ENCODE measurements around the gene DLK2.
"Not testable (repeated sequence)": the region's sequence is repeated elsewhere in the genome, so short reads cannot be mapped to it uniquely, and the experiment has no call there.

DLK2 gene

DNA sequence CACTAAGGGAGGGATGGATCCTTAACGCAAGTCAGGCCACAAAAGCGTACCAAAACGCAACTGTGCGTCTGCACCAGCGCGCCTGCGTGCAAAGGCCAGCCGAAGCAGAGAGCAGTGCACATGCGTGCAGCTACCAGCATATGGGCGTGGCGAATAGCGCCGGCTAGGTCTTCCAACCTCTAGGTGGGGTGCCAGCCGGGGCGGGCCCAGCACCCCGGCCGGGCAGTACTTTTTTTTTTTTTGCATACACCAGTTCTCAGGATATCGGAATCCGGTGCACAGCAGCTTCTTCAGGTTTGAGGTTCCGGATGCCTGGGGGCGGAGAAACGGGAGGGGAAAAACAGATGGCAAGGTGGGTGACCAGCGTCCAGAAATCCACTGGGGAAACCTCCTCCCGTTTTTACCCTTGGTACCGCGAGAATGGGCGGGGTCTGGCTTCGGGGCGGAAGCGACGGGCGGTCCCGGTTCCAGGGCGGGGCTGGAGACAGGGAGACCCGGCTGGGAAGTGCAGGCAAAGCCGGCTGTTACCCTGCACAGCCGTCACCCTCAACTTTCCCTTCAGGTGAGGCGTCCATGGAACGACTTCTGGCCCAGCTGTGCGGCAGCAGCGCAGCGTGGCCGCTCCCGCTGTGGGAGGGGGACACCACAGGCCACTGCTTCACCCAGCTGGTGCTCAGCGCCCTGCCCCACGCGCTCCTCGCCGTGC lies 27.8 kb downstream of the DLK2 start, which contains the start of gene ABCC10:
ABCC10 (plus strand) TSS at position 136 of the 706 bp plus-strand sequence; CDS start at position 574, 438 bp downstream.
- Mint-ChIP-seq H3K27ac (peak within 1 kb of the TSS; percentile 97), H3K27me3 (no peaks in the 10 kb centered on the region), H3K36me3 (peaks cover 2% of the 10 kb centered on the region), H3K4me3 (peak within 1 kb of the TSS; percentile 97), H3K4me1 (peaks cover 24% of the 10 kb centered on the region), H3K9me3 (no peaks in the 10 kb centered on the region)

DNA sequence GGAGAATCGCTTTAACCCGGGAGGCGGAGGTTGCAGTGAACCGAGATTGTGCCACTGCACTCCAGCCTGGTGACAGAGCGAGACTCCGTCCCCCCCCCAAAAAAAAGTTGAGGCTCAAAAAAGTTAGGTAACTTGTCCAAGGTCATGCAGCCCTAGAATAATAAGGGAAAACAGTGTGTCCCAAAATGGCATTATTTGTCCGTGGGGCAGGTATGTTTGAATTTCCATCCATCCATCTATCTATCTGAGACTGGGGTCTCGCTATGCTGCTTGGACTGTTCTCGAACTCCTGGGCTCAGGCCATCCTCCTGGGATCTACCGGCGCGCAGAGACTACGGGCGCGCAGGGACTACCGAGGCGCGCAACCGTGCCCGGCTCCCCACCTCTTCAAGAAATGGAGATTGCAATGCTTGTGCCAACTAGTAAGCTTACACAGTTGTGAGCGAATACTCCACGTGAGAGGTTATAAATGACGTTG lies 28.4 kb downstream of the DLK2 start:
- Mint-ChIP-seq H3K4me1 (peaks cover 22% of the 10 kb centered on the region), H3K27ac (peak overlapping the region; percentile 97), H3K36me3 (no peaks in the 10 kb centered on the region), H3K9me3 (no peaks in the 10 kb centered on the region), H3K27me3 (no peaks in the 10 kb centered on the region), H3K4me3 (peak overlapping the region; percentile 97)

DNA sequence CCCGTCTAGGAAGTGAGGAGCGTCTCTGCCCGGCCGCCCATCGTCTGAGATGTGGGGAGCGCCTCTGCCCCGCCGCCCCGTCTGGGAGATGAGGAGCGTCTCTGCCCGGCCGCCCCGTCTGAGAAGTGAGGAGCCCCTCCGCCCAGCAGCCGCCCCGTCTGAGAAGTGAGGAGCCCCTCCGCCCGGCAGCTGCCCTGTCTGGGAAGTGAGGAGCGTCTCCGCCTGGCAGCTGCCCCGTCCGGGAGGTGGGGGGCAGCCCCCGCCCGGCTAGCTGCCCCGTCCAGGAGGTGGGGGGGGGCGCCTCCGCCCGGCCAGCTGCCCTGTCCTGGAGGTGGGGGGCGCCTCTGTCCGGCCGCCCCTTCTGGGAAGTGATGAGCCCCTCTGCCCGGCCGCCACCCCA lies 30.3 kb downstream of the DLK2 start:
- not testable (repeated sequence) for H3K4me3 Mint-ChIP-seq, H3K36me3 Mint-ChIP-seq, H3K27ac Mint-ChIP-seq, H3K27me3 Mint-ChIP-seq, H3K9me3 Mint-ChIP-seq
- H3K4me1 Mint-ChIP-seq, result peaks cover 17% of the 10 kb centered on the region

DNA sequence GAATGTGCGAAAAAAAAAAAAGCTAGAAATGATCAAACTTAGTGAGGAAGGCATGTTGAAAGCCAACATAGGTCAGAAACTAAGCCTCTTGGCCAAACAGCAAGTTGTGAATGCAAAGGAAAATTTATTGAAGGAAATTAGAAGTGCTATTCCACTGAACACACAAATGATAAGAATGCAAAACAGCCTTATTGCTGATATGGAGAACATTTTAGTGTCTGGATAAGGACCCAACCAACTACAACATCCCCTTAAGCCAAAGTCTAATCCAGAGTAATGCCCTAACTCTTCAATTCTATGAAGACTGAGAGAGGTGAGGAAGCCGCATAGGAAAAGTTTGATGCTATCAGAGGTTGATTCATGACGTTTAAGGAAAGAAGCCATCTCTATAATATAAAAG lies 33.5 kb downstream of the DLK2 start:
- Mint-ChIP-seq H3K4me1 (no peaks in the 10 kb centered on the region), H3K36me3 (no peaks in the 10 kb centered on the region), H3K27ac (no peak overlapping the region), H3K4me3 (no peak overlapping the region), H3K9me3 (no peaks in the 10 kb centered on the region), H3K27me3 (no peaks in the 10 kb centered on the region)

DNA sequence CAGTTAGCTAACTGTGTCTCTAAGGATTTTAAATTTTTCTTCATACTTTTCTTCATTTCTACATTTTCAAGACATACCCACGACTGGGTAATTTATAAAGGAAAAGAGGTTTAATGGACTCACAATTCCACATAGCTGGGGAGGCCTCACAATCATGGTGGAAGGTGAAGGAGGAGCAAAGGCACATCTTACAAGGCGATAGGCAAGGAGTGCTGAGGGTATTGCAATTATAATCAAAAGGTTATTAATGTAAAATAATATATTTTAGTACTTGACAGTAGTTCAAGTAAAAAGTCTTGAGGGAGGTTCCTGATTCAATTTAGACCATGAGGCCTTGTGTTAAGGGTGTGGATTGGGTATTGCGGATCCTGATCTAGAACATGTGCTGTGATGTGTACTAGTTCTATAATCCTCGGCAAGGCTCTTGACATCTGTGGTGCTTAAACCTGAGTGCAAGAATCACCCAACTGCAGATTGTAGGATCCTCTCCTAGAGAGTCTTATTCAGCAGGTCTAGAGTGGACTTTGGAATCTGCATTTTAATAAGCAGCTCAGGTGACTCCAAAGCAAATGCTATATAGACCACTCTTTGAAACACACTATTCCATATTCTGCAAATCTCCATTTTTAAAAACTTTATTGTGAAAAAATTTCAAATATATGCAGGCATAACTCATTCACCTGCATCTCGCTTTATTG lies 35.2 kb downstream of the DLK2 start:
- Mint-ChIP-seq H3K27ac (peak overlapping the region; percentile 43), H3K4me3 (no peak overlapping the region), H3K27me3 (no peaks in the 10 kb centered on the region), H3K4me1 (no peaks in the 10 kb centered on the region), H3K36me3 (no peaks in the 10 kb centered on the region), H3K9me3 (no peaks in the 10 kb centered on the region)

DNA sequence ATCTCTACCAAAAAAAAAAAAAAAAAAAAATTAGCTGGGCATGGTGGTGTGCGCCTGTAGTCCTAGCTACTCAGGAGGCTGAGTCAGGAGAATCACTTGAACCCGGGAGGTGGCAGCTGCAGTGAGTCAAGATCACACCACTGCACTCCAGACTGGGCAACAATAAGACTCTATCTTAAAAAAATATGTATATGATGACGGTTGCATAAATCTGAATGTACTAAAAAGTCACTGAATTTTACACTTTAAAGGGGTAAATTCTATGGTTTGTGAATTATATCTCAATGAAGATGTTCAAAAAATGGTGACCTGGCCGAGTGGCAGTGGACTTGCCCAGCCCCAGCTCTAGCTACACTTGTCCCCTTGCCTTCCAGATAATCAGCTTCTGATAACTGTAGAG lies 38.4 kb downstream of the DLK2 start:
- no peaks in the 10 kb centered on the region for H3K27me3 Mint-ChIP-seq
- no peak overlapping the region for H3K4me3 Mint-ChIP-seq
- H3K9me3 Mint-ChIP-seq, result no peaks in the 10 kb centered on the region
- H3K27ac Mint-ChIP-seq, result no peak overlapping the region
- H3K4me1 Mint-ChIP-seq, result no peaks in the 10 kb centered on the region
- no peaks in the 10 kb centered on the region for H3K36me3 Mint-ChIP-seq

DNA sequence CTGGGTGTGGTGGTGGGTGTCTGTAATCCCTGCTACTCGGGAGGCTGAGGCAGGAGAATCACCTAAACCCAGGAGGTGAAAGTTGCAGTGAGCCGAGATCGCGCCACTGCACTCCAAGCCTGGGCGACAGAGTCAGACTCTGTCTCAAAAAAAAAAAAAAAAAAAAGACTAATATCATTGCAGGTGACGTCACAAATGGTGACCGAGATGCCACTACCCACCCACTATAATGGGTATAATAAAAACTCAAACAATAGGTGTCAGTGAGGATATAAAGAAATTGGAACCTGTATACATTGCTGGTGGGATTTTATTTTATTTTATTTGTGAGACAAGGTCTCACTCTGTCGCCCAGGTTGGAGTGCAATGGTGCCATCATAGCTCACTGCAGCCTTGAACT lies 40.1 kb downstream of the DLK2 start:
- not testable (repeated sequence) for H3K4me1 Mint-ChIP-seq, H3K36me3 Mint-ChIP-seq, H3K27ac Mint-ChIP-seq

DNA sequence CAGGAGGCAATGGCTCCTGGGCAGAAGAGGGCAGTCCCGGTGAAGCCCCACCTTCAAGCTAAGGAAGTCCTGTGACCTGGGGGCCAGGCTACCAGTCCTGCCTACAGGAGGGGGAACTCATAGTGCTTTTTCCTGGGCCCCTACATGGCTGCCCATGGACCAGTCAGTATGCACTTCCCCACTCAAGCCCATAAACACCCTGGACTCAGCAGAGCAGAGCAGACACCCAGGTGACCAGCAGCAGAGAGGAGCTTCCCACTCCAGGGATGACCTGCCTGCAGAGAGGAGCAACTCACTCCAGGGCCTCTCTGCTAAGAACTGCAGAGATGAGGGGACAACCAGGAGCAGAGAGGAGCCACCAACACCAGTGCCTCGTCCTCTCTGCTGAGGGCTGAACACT lies 42.3 kb downstream of the DLK2 start:
- no peaks in the 10 kb centered on the region for H3K9me3 Mint-ChIP-seq
- no peak overlapping the region for H3K4me3 Mint-ChIP-seq
- no peaks in the 10 kb centered on the region for H3K4me1 Mint-ChIP-seq
- H3K27ac Mint-ChIP-seq, result no peak overlapping the region
- no peaks in the 10 kb centered on the region for H3K27me3 Mint-ChIP-seq
- no peaks in the 10 kb centered on the region for H3K36me3 Mint-ChIP-seq

More for the DNA sequence above, 40.1 kb downstream of the DLK2 start:
- H3K9me3 Mint-ChIP-seq, H3K4me3 Mint-ChIP-seq, H3K27me3 Mint-ChIP-seq: not testable (repeated sequence)

DNA sequence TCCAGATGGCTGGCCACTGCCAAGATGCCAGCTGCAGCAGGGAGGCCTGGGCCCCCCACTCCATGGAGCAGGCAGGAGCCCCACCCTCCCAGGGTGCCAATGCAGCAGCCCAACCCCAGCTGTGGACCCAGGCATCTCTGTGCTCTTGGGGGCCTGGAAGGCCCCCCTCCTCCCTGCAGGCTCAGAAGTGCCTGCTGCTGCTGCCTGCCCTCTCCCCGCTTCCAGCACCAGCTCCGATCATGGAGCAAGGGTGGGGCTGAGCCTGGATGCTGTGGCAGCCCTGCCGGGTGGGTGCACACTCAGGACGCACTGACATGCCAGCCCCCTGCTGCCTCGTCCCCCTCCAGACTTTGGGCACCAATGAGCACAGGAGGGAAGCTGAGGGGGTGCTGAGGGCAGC lies 42.8 kb downstream of the DLK2 start:
- Mint-ChIP-seq H3K4me1 (no peaks in the 10 kb centered on the region), H3K27ac (no peak overlapping the region), H3K36me3 (no peaks in the 10 kb centered on the region), H3K4me3 (no peak overlapping the region), H3K27me3 (no peaks in the 10 kb centered on the region), H3K9me3 (no peaks in the 10 kb centered on the region)

DNA sequence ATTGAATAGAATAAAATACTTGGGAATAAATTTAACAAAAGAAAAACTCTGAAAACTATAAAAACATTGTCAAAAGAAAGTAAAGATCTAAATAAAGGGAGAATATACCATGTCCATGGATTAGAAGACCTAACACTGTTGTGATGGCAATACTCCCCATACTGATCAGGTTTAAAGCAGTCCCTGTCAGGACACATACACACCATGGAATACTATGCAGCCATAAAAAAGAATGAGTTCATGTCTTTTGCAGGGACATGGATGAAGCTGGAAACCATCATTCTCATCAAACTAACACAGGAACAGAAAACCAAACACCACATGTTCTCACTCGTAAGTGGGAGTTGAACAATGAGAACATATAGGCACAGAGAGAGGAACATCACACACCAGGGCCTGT lies 44.6 kb downstream of the DLK2 start:
- not testable (repeated sequence) for H3K27me3 Mint-ChIP-seq, H3K36me3 Mint-ChIP-seq, H3K4me1 Mint-ChIP-seq, H3K9me3 Mint-ChIP-seq, H3K4me3 Mint-ChIP-seq, H3K27ac Mint-ChIP-seq

DNA sequence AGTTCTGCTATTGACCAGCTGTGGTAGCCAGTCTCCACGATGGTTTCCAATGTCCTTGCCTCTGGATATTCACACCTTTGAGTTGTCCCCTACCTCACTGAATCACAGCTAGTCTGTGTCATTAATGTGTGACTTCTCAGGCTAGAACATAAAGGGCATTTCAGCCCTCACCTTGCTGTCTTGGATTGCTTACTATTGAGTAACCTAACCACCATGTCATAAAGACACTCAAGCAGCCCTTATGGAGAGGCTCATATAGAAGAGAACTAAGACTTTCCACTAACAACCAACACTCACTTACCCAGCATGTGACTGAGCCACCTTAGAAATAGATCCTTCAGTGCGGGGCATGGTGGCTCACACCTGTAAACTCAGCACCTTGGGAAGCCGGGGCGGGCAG lies 47.1 kb downstream of the DLK2 start:
- Mint-ChIP-seq H3K4me1 (no peaks in the 10 kb centered on the region), H3K27ac (no peak overlapping the region), H3K9me3 (no peaks in the 10 kb centered on the region), H3K27me3 (peaks cover 7% of the 10 kb centered on the region), H3K36me3 (no peaks in the 10 kb centered on the region), H3K4me3 (no peak overlapping the region)

DNA sequence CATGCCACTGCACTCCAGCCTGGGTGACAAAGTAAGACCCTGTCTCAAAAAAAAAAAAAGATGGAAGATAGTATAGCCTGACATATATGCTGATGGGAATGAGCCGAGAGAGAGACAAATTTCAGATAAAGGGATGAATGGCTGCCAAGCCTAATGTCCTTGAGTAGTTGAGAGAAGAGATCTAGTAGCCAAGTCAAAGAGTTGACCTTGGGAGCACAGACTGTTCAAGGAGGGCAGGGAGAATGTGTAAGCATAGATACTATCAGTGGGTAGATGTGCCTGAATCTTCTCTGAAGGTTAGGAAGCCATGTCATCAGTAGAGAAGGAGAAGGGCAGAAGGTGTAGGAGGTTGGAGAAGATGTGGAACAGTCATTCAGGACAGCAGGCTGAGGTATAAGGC lies 48.1 kb downstream of the DLK2 start:
- H3K27me3 Mint-ChIP-seq, result peaks cover 9% of the 10 kb centered on the region
- H3K4me1 Mint-ChIP-seq, result no peaks in the 10 kb centered on the region
- H3K27ac Mint-ChIP-seq, result peak overlapping the region; percentile 66
- H3K4me3 Mint-ChIP-seq, result no peak overlapping the region
- no peaks in the 10 kb centered on the region for H3K9me3 Mint-ChIP-seq
- no peaks in the 10 kb centered on the region for H3K36me3 Mint-ChIP-seq

DNA sequence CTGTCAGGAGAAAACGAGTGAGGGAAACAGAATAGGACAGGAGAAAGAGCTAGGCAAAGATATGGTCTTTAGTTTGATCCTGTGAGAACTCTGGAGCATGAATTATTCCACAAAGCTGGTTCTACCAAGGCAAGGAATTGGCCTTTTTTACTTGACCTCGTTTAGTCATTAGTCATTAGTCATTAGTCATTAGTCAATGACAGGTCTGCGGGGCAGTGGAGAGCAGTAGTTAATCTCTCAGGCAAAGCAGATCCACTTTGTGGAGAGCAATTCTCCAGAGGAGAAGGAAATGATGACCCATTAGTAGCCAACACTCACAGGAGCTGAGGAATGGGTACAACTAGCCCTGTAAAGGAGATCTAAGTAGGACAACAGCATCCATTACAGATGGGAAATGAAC lies 50.0 kb downstream of the DLK2 start:
- H3K27me3 Mint-ChIP-seq, result peaks cover 9% of the 10 kb centered on the region
- no peaks in the 10 kb centered on the region for H3K4me1 Mint-ChIP-seq
- H3K36me3 Mint-ChIP-seq, result no peaks in the 10 kb centered on the region
- no peak overlapping the region for H3K27ac Mint-ChIP-seq
- H3K4me3 Mint-ChIP-seq, result no peak overlapping the region
- no peaks in the 10 kb centered on the region for H3K9me3 Mint-ChIP-seq

DNA sequence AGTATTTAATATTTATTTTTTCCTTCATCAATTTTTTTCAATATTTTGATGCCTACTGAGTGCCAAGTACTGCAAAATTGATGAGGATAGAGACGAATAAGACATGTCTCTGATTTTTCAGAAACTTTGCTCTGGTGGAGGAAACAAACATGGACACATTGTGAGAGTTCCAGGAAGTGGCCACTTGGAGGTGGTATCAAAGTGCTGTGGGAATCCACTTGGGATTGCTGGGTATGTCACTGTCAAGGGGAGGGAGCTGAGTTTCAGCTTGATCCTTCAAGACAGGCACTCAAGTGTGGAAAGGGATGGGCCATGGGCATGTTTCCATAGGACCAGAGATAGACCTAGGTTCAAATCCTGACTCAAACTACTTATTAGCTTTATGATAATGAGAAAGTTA lies 52.5 kb downstream of the DLK2 start:
- H3K4me3 Mint-ChIP-seq, result no peak overlapping the region
- no peak overlapping the region for H3K27ac Mint-ChIP-seq
- no peaks in the 10 kb centered on the region for H3K9me3 Mint-ChIP-seq
- H3K36me3 Mint-ChIP-seq, result no peaks in the 10 kb centered on the region
- H3K4me1 Mint-ChIP-seq, result peaks cover 2% of the 10 kb centered on the region
- peaks cover 9% of the 10 kb centered on the region for H3K27me3 Mint-ChIP-seq

DNA sequence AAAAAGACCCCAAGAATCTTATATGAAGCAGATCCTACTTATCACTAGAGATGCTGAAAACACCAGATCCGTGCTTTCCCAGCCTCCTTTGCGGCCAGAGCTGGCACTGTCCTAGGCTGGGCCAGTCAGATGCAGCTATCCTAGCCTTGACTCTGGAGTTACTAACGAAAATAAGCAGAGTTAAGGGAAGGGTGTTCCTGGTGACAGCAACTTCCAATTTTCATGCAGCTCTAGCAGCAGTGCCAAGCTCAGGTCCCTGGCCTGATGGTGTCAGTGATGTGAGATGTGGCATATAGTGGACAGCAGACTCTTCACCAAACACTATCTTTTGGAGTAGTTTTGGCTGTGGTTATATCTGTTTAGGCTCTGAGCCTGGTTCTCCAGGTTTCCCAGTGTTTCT lies 53.6 kb downstream of the DLK2 start:
- Mint-ChIP-seq H3K27ac (no peak overlapping the region), H3K4me3 (no peak overlapping the region), H3K36me3 (no peaks in the 10 kb centered on the region), H3K27me3 (peaks cover 7% of the 10 kb centered on the region), H3K9me3 (no peaks in the 10 kb centered on the region), H3K4me1 (peaks cover 9% of the 10 kb centered on the region)
